HG03175 (cell line): ENCODE measurements around the gene ANAPC16.
"Not testable (repeated sequence)": the region's sequence is repeated elsewhere in the genome, so short reads cannot be mapped to it uniquely, and the experiment has no call there.

Experiments
- ATAC-seq: cut with Tn5 transposase; IDR thresholded peaks from one replicate; pipeline ENCODE4 v1.9.1; 2021; ENCODE audit warnings: mild to moderate bottlenecking, moderate library complexity; ENCODE audit not compliant: unreplicated experiment

The ANAPC16 gene

DNA sequence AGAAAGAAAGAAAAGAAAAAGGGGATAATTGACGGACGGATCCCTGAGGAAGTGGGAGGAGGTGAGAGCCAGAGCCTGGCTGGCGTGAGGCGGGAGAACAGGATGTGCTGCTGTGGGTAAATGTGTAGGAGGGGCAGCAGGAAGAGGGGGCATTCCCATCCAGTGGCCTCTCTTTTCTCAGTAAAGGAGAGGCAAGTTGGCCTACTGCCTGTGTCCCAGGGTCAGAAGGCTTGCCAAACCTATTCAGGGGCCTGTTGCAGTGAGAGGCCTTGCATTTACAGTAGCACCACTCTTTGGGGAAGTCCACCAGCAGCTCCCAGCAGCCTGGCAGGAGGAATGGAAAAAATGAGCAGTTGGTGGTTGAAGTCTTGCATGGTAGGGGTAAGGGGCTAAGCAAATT is 26.9 kb downstream of the ANAPC16 start:
- ATAC-seq, result no peak

DNA sequence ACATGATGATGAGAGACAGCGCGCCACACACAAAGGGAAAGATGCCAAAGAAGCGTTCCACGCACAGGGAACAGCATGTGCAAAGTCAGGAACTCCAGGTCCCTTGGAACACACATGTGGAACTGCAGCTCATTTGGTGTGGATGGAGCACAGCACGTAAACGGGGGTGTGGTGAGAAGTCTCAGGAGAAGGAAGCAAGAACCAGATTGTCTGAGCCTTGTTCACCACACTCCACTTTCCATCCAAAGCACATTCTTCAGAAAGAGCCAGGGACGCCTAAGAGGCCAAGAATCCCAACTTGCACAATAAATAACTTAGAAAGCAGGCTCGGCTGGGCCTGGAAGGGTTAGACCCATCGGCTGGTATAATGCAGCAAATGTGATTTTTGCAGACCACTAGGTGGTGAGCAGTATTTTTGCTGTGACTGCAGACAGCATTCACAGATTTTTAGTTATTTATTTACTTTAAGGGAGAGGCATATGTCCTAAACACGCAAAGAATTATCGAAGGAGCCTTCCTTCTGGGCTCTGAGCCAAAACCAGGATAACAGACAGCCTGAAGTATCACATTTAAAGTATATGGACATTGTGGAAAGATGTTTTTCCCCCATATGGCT is 28.1 kb downstream of the ANAPC16 start:
- no peak for ATAC-seq

DNA sequence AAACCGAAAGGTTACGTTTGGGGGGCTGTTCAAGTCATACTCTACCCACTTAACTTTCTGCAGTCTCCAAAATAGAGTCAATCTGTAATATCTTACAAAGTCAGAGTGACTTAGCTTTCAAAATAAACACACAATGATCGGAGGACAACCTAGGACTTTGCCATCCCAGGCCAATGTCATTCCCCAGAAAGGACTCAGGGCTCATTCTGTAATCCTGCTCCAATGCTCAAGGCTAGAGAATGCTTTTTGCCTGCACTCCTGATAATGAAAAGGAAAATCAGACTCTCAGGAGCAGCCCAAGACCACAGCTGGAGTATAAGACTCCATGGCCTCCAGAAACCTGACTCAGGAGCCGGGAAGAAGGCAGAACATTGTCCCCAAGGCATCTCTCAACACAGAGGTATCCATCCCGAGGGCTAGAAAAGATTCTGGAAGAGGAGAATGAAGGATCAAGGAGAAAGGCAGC is 28.8 kb downstream of the ANAPC16 start:
- no peak for ATAC-seq

DNA sequence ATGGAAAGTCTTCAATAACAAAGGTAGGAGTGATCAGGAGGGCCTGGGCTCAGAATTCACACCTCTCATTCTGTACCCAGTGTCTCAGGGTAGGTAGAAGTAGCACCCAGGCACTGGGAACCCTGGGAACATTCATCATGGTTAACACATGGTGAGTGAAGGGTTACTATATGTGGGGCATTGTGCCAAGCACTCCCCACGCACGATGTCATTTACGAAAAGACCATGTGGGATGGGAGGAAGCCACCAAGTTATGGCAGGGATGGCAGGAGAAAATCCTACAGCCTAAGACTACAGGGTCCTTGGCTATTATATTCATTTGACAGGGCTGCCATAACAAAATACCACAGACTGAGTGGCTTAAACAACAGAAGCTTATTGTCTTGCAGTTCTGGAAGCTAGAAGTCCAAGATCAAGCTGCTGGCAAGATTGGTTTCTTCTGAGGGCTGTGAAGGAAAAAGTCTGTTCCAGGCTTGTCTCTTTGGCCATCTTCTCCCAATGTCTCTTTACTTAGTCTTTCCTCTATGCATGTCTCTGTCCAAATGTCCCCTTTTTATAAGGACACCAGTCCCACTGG is 30.2 kb downstream of the ANAPC16 start:
- no peak for ATAC-seq

DNA sequence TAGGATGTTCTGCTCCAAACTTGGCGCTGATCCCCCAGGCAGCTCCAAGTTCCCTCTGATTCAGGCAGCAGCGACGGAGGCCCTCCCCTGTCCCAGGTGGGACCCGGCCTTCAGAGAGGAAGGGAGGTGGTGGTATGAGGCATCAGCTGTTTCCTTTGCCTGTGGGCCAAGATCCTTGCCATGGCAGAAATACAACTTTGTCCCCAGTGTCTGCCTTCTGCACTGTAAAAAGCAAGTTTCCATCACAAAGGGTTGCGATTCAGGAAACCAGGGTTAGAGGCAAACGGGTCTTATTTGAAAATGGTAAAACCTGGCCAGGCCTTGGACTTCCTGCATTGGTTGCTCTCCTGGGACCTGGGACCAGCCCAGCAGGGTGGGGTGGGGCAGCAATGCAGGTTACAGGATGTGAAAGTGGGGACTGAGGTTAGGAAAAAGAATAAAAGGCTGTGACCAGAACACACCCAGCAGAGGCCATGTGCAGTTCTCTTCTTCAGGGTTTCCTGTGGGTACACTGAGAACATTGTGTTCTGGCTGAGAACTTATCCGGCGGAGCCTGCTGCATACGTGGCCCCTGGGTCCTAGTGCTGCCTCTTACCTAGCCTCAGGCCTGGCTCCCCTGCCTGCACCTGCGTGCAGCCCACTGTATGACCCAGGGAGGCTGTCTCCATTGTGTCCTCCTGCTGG is 32.8 kb downstream of the ANAPC16 start:
- ATAC-seq, result peak; percentile 89

DNA sequence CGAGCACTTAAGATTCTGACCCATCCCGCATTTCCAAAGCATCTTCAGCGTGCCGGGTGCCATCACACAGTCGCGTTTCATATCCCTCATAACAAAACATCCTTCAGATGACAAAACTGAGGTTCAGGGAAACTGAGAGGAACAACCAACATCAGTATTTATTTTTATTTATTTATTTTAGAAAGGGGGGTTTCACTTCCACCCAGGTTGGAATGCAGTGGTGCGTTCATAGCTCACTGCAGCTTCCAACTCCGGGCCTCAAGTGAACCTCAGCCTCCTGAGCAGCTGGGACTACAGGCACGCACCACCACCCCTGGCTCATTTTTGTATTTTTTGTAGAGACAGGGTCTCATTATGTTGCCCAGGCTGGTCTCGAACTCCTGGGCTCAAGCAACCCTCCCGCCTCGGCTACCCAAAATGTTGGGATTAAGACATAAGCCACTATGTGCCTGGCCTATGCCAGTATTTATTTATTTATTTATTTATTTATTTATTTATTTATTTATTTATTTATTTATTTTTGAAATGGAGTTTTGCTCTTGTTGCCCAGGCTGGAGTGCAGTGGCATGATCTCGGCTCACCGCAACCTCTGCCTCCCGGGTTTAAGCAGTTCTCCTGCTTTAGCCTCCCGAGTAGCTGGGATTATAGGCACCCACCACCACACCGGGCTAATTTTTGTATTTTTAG is 33.5 kb downstream of the ANAPC16 start:
- not testable (repeated sequence) for ATAC-seq

DNA sequence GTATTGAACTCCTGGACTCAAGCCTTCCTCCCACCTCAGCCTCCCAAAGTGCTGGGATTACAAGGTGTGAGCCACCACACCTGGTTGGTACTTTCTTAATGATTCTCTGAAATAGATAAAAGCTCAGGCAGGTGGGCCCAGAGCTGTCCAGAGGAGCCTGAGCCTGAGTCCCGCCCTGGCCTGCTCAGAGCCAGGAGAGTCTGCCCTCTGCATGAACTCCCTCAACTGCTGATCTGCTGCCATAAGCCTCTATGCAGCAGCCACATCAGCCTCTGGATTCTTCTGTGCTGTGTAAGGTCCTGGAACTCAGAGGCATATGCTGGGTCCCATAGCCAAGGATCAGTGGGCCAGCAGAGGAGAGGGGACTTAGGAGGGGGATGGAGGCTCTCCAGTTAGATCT is 34.9 kb downstream of the ANAPC16 start:
- ATAC-seq, result no peak

DNA sequence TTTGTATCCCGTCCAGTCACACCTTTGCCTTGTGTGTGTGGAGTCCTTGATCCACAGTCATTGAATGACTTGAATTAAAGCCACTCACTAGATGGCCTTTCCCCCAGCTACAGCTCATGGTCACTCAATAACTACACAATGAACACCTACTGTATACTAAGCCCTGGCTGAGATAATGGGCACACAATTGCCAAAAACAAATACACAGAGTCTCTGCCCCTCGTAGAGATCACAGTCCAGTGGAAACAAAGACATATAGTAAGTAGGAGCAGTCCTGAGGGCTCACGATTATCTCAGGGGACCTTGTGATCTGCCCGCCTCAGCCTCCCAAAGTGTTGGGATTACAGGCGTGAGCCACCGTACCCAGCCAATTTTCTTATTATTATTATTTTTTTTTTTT is 35.8 kb downstream of the ANAPC16 start:
- no peak for ATAC-seq

DNA sequence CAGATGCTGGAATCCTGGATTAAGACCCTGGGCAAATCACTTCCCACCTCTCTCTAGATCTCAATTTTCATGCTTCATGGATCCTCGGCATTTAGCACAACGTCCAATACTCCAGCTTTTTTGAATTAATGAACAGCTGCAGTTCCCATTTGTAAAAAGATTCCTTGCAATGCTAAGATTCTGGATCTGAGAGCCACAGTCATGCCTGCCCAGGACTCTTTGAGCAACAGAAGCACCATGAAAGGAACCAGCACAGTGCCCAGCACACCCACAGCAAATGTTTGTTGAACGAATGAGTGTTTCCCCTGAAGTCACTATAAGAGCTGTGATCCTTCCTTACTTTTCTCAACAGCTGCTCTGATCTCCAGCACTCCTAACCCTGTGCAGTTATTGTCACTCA is 37.2 kb downstream of the ANAPC16 start:
- ATAC-seq, result no peak

DNA sequence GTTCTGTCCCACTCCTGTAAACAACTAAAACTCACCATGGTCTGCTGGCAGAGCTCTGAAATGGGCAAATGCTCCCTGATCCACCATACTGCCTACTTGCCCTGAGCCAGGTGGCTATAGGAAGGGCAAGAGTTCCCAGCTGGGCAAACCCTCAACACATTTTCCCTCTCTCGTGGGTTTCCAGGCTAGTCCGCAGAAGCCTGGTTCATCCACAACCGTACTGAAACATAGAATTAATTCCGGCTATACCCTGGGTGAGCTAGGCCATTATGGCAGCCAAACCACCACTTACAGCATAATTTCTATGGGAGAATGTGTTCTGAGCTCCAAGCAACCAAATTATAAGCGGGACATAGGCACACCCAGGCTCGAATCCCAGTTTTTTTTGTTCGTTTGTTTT is 37.8 kb downstream of the ANAPC16 start:
- ATAC-seq, result no peak

DNA sequence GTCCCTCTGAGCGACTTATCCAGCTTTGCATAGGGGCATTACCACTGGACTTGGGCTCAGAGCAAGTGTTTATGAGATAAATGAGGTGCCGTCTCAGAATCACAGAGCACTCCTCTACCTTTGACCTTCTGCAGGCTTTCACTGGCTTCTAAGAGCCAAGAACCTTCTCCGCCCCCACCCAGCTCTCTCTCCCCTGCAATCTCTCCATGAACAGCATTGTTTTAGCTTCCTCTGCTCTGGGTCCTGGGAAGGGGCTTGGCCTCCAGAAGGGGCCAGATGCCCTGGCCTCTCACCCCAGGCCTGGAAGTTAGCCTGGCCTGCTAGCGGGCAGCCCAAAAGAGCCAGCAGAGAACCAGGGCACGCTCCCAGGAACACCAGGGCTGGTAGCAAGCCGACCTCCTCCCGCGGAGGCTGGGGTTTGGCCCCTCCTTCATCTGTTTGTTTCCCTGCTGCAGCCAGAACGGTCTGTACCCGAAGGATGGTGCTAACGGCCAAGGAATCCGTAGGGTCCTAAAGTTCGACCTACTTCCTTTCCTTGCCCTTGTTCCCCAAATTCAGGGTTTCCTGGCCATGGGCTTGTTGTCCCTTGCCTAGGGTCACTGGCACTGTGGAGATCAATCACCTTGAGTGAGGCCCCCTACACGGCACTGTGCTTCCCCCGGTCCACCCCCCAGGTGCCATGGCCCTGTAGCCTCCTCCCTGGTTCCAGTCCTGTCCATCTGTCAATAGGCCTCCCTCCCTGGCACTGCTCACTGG is 39.2 kb downstream of the ANAPC16 start:
- no peak for ATAC-seq

DNA sequence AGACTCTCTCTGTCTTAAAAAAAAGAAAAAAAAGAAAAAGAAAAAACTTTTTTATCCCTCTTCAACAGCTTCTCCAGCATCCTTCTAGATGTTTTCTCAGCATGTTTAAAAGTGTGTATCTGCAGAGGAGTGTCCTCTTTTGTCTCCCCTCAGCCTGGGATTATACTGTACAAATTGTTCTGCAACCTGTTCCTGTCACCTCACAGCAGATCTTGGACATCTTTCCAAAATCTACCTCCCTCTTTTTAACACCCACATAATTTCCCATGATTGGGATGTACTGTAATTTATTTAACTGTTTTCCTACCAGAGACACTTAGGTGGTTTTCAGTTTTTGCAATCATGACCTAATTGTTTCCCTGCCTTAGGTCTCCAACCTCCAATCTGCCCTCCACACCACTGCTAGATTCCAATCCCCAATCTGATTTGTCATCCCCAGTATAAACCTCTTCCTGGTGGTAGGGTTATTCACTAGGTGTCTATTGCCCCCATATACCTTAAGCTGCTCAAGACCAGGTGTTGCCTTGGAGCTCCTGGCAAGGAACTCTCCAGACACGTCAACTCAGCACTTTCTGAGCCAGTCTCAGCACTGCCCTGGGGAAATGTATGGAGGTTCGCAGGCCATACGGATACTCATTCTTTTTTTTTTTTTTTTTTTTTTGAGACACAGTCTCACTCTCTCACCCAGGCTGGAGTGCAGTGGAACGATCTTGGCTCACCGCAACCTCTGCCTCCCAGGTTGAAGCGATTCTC is 40.3 kb downstream of the ANAPC16 start:
- no peak for ATAC-seq

DNA sequence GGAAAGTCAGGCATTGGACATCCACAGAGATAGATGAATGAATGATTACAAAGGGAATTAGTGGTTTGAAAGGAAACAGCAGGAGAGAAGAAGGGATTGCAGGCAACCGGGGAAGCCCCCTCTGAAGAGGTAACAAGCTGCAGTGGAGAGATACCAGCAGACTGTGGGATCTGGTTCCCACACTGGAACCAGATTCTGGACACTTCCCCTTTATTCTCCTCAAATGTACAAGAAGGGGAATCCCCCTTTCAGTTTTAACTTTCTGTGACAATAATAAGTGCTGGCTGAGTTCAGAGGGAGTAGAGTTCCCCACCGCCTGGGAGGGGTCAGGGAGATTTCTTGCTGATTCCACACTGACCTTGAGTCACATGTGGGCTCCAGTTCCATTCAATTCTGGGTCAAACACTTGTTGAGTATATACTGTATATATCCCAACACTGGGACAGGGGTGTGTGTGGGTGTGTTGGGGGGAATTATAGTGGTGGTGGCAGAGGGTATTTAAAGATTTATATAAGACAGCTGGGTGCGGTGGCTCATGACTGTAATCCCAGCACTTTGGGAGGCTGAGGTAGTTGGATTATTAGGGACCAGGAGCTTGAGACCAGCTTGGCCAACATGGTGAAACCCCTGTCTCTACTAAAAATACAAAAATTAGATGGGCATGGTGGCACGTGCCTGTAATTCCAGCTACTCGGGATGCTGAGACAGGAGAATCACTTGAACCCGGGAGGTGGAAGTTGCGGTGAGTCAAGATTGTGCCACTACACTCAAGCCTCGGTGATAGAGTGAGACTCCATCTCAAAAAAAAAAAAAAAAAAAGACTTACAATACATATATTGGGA is 41.5 kb downstream of the ANAPC16 start:
- no peak for ATAC-seq

DNA sequence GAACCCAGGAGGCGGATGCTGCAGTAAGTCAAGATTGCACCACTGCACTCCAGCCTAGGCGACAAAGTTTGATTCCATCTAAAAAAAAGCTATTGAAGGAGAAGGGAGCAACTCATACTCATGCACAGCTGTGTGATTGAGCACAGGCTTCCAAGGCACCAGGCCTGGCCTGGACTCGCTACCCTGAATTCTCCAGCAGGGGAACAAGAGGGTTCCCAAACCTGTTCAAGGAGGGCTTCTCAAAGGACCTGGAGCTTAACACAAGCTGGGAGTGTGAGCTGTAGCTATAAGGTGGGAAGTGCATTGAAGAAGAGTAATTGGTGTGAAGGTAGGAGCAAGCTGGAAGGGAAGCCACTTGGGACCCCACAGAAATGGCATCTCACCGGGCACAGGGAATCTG is 42.8 kb downstream of the ANAPC16 start:
- ATAC-seq, result no peak

DNA sequence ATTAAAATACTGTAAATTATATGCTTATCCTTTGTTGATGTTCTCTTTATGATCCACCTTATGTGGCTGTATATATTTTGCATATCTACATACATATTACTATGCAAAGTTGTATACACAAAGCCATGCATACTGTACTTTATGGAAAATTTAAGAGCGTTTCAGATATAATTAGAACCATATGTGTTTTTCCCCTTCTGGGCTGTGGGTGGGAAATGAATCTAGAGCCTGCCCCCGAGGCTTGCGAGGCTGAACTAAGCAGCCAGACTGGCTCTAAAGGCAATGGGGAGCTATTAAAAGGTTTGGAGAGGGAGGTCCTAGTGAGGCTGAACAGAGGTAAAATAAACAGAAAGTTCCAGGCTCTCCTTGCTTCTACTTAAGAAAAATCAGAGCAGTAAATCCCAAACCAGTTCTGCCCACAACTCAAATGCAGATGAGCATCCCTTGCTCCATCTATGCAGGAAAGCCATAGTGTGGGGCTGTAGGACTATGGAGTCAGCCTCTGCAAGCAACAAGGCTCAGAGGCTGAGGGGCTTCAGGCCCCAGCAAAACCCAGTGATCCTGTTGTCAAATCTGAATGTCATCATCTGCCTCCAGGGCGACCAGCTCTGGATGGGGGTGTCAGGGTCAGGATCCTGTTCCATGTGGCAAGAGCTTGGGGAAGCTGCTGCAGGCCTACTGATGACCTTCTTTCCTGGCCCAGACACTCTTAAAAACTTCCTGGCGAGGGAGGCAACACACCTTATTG is 43.9 kb downstream of the ANAPC16 start:
- no peak for ATAC-seq

DNA sequence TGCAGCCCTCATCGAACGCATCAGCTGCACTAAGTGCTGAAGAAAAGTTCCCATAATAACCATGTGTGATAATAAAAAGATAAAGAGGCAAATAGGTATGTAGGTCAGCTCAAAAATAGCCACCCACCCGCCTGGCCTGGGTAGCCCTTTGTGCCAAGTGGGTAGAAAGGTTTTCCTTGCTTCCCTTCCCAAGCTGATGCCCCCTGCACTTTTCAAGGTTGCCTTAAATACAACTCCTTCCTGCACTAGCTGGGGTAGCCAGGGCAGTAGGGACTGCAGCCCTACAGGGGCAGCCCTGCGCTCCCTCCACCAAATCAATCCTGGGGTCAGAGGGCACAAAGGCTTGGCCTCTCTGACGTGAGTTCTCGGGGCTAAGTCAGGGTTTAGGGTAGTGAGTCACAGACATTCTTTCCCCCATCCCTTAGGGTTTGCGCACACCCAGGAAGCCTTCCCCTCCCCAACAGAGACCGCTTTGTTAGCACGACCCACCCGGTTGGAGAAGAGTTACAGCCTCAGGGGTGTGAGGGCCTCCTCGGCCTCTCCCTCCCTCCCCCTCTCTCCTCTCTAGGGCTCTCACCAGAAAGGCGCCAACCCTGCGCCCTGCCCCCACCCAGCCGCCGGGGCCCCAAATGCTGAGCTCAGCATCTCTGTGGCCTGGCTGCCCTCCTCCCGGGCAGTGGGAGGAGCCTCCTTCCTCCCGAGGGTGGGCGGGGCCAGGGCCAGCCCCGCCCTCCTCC is 44.6 kb downstream of the ANAPC16 start:
- peak; percentile 57 for ATAC-seq

DNA sequence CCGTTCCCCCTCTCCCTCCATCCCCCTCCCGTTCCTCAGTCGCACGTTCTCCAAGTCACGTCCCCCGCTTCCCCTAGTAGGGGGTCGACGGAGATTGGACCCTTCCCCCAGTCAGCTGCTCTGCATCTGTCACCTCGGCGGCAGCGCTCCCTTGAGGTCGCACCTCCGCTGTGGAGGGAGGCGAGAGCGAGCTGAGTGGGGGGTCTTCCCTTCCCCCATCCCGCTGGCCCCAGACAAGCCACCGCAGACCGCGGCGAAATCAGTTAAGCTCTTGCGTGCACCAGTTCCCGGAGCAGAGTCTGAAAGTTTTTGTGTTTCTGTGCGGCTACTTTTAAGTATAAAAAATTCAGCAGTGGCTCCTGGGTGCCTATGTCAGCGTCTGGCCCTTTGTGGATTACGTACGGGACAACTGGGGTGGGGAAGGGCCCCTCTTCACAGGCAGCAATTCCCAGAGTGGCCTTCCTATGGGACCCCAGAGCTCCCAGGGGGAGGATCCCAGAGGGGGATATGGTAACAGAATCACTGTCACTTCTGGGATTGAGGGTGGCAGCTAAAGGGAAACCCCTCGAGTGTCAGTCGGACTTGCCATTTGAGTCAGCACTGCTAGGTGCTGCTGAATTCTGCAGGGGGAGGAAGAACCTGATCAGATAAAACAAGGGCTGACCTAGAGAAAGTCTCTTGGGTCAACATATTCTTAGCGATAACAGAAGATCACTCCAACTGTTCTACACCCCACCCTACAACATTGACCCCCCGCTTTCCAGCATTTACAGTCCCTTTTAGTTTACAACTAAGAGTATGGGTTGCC is 45.4 kb downstream of the ANAPC16 start:
- ATAC-seq, result peak; percentile 66
